Measurements from ENCODE around the gene GPC6.
"Not testable (repeated sequence)": the region's sequence is repeated elsewhere in the genome, so short reads cannot be mapped to it uniquely, and the experiment has no call there.

The GPC6 gene

DNA sequence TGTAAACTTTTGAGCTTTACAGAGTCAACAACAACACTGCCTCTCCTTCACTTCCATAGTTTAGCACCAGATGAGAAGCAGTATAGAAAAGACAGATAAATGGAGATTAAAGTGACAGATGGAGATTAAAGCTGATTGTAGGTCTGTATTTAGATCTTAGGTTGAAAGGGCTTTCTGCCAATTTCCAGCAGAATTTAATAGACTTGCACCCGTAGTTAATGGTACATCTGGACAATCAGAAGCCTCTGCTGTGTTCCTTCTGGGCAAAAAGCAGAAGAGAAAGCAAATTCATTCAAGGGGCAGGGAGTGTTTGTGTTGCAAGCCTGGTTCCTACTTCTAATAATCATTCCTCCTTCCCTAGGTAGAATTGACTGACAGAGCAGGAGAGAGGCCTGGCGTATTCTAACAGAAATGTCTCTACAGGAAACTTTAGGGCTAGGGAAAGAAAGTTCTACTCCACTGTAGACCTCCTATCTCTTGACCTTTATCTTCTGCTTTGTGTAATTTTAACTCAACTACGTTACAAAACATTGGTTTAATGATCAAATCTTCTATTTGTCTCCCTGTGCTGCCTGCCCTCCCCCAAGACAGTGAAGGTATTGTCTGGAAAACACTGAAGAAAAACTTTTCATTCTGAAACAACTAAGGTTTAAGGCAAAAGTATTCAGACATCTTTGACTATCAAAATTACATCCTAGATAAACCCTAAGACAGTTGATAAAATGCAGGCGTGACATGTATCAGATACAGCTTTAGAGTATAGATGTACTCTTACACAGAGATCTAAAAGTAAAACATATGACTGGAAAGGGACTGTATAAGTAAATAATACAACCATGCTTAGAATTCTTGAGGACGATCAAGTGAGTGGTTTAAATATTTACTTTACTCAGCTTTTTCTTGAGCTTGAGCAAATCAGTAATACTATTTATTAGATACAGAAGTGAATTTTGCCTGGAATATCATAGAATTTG is 44.4 kb downstream of the GPC6 start:
- peak; percentile 42 for DNase-seq

DNA sequence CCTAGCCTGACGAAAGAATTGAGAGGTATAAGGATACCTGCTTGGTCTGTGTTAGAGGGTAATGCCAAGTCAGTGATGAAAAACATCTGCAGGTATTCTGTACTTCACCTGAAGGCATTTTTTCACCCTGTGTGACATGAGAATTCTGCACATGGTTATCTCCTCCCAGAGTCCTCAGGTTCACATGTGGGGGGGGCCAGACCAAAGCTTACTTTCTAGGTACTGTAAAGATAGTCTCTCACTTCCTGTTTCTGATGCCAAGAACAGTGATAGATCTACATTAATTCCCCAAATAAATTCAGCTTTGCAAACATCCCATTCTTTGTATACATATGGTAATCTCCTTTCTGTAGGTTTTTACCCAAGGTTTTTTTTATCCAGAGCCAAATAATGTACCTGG is 53.4 kb downstream of the GPC6 start:
- DNase-seq = no peak

DNA sequence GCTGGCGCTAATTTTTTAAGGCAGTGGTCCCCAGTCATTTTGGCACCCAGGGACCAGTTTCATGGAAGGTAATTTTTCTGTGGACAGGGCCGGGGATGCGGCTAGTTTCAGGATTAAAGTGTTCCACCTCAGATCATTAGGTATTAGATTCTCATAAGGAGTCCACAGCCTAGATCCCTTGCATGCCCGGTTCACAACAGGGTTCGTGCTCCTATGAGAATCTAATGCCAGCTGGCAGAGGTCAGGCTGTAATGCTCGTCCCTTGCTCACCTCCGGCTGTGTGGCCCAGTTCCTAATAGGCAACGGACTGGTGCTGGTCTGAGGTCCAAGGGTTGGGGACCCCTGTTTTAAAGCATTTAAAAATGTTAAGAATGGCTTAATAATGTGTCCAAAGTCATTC is 54.1 kb downstream of the GPC6 start:
- DNase-seq = no peak

- DNase-seq = no peak
These were observed 56.6 kb downstream of the GPC6 start for GRCh38 chr13:93283255-93283654.

- DNase-seq = no peak
These were observed 57.5 kb downstream of the GPC6 start for GRCh38 chr13:93284064-93284463.

DNA sequence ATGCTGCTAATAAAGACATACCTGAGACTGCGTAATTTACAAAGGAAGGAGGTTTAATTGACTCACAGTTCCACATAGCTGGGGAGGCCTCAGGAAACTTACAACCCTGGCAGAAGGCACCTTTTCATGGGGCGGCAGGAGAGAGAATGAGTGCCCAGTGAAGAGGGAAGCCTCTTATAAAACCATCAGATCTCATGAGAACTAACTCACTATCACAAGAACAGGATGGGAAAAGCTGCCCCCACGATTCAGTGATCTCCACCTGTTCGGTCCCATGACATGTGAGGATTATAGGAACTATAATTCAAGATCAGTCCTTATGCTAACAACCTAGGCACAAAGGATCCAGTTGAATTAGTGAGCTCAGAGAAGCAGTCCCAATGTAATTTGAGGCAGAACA is 59.4 kb downstream of the GPC6 start:
- no peak for DNase-seq

DNA sequence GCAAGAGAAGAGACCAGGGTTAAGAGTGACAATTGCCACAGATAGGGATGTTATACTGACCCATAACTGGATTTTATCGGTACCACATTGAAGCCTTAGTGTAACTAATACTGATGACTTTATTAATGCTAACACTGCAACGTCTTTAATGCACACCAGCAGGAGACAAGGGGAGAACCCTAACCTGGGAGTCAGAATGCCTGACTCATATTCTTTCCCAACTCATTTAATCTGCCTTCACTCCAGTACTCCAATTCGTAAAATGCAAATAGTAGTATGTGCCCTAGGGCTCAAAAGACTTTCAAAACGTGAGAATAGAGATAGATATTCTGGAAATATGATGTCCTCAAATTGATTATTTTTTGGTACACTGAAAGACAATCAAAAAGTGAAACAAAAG is 62.4 kb downstream of the GPC6 start:
- DNase-seq = no peak

- DNase-seq = no peak
These were observed 63.2 kb downstream of the GPC6 start for GRCh38 chr13:93289842-93290241.

- no peak for DNase-seq
These were observed 63.9 kb downstream of the GPC6 start for GRCh38 chr13:93290503-93290902.

DNA sequence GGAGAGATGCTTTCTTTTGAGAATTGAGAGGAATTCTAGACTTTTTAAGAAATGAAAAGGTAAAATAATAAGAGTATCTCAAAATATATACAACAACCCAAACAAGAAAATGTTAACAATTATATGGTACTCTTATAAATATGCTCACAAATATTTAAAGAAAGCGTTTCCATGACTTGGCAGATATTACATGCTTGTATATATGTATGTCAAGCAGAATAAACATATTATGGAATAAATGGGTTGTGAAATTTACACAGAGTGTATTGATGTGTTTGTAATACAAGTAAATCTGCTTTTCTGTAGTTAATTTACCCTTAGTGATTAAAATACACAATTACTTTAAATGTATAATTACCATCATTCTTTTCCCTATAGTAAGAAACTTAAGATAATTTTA is 65.8 kb downstream of the GPC6 start:
- DNase-seq = no peak

GRCh38 chr13:93293710-93294109 is 67.1 kb downstream of the GPC6 start:
- DNase-seq = no peak

- DNase-seq = no peak
These were observed 70.0 kb downstream of the GPC6 start for GRCh38 chr13:93296584-93296983.

- no peak for DNase-seq
These were observed 72.1 kb downstream of the GPC6 start for GRCh38 chr13:93298713-93299112.

GRCh38 chr13:93304134-93304533 is 77.5 kb downstream of the GPC6 start:
- no peak for DNase-seq

DNA sequence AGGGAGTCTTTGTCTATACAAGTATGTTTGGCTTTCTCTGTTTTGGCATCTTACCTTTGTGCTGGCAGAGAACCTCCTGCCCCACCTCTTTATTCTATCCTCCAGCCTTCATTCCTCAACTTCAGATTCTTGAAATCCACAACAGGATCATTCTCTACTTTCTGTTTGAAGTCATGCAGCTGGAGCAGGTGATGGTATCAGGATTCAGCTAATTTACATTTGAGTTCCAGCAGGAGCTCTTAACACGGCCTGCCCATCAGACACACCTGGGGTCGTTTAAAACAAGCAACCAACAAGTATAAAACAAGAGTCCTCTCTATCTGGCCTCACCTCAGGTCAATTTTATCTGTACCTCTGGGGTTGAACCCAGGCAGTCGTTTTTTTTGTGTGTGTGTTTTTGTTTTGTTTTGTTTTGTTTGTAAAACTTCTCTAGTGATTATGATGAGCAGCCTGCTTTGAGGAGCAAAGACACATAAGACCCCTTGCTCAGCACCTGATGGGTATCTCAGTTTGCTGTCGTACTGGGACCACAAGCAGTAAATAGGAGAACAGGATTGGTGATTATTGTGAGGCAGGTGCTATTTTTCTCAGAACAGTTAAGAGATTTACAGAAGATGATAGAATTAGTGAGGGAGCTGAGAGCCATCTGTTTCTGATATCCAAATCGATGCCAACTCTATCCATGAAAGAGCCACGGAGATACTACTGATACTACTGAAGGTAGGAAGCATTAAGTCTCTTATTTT is 78.4 kb downstream of the GPC6 start:
- no peak for DNase-seq

- no peak for DNase-seq
These were observed 79.3 kb downstream of the GPC6 start for GRCh38 chr13:93305886-93306285.

- DNase-seq = no peak
These were observed 80.5 kb downstream of the GPC6 start for GRCh38 chr13:93307136-93307535.

DNA sequence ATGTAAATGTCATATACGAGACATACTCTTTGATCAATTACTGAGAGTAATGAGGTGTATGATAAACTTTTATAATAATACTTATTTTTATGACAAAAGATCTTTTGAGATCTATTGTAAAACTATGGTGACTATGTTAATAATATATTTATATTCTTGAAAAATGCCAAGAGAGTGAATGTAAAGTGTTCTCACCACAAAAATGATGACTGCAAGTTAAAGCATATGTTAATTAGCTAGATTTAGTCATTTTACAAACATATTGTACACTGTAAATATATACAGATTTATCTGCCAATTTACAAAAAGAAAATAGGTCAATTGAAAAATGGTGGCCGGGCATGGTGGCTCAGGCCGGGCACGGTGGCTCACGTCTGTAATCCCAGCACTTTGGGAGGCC is 81.0 kb downstream of the GPC6 start:
- DNase-seq = no peak

DNA sequence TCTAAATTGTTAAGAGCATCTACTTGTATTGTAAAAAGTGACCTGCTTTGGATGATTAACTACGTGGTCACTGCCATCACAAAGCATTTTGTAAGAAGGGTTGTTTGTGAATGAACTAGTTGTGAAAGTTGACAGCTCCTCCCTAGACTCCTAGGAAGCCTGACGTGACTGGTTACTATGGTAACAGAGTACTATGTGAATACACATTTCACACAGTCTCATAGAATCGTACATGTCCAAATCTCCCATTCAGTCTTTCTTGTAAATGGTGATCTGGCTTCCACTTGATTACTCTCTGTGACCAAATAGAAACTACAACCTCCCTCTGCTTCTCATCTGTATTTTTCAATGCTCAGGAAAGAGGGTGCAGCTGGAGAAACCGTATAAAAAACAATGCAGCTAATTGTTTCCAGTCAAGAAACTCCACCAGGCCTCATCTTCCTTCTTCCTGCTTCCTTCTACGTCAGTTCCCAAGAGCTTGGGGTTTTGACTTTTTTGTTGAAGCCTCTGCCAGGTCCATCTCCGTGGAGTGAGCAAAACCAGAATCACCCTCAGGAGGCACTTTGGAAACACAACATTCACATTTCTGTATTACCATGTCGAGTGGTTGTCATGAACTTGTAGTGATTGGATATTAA is 83.4 kb downstream of the GPC6 start:
- no peak for DNase-seq

DNA sequence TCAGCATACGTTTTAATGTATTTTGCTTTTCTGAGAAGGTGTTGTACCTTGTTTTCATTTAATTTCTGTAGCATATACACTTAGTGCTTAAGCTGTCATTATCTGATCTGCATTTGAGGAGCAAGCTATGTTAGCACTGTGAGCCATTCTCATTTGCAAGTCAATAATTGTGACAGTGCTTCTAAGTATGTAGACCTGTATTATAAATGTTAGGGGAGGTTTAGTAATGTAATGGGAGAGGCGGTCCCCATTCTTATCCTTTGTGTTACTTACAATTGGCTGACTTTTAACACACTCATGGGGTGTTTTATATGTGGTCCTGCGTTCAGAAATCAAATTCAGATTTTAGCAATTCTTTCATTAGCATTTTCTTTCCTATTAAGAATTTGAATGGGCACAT is 90.2 kb downstream of the GPC6 start:
- DNase-seq = no peak

DNA sequence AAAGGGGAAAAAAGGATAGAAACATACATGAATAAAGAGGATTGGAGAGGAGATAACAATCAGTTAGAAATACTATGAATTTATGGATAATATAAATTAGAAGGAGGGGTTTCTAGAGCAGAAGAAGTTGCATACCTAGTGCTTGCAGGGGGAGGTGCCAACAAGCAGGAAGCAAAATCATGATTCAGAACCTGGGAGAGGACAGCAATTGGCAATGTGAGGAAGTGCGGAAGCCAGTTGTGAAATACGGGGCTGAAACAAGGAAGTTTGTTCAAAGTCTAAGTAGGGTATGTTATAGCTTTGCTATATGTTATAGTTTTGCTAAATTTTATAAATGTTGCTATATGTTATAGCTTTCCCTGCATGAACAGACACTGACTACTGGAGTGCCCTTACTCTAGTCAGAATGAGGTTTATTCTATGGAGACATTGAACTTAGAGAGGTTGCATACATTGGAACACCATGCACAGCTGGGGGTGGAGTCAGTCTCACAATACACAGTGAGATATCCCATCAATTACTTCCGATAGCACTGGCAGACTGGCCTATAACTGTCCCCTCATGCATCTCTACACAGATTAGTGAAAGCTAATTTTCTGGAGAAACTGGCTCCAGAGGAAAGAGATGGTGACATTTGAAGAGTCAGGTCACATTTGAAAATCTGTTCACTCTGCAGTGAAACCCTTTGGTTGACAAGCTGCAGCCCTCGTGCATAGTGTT is 92.1 kb downstream of the GPC6 start:
- DNase-seq = peak; percentile 57

DNA sequence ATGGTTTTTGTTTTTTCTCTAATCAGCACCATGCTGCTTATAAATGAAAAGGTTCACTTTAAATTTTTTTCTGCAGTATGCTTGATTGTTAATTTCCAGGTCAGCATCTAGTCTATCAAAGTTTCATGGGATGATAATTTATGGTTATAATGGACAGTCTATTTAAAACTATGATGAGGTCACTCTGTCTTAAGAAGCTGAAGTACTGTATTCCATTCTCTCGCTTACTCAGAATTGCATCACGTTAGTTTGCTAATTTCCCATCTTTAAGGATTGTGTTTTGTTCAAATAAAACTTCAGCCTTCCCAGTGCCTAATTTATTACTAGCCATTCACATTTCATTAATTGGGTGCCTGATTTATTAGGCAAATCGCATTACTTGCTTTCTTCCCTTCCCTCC is 94.3 kb downstream of the GPC6 start:
- DNase-seq = no peak

DNA sequence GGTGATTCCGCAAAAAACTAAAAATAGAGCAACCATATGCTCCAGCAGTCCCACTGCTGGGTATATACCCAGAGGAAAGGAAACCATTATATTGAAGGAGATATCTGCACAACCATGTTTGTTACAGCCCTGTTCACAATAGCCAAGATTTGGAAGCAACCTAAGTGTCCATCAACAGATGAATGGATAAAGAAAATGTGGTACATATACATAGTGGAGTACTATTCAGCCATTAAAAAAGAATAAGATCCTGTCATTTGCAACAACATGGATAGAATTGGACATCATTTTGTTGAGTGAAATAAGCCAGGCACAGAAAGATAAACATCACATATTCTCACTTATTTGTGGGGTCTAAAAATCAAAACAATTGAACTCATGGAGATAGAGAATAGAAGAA is 97.3 kb downstream of the GPC6 start:
- DNase-seq = not testable (repeated sequence)

All from MV-4-11 (cell line).